ENCODE measurements around the gene EFCAB5. TPM values are rescaled to one million over a fixed set of nuclear protein-coding genes. Genes with fewer than 3 reads are reported as not detected.
"Not testable (repeated sequence)": the region's sequence is repeated elsewhere in the genome, so short reads cannot be mapped to it uniquely, and the experiment has no call there.

The EFCAB5 gene
- total RNA-seq, 1 donor from 2014 or later: 1.9 TPM

DNA sequence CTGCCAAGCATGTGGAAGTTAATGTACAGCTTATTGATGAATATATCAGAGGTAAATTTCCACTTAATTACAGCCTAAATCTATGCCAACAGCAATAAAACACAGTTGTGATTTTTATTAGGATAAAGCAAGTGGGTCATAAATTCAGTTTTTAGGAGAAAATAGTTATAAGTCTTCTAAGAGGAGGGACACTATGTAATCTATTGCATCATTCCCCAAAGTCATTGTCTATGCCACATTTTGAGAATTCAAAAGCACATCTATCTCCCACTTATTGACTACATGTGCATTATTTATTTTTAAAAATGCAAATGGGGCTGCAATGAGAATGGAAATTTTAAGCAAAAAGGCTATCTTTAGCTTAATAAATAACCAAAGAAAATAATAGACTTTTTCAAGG lies 151.5 kb downstream of the EFCAB5 start:
- intact Hi-C loops (cut with micrococcal nuclease): loop anchor here (1.0 kb wide), 3 partner anchors 67 to 454 kb away; no protein-coding TSS in a partner anchor

DNA sequence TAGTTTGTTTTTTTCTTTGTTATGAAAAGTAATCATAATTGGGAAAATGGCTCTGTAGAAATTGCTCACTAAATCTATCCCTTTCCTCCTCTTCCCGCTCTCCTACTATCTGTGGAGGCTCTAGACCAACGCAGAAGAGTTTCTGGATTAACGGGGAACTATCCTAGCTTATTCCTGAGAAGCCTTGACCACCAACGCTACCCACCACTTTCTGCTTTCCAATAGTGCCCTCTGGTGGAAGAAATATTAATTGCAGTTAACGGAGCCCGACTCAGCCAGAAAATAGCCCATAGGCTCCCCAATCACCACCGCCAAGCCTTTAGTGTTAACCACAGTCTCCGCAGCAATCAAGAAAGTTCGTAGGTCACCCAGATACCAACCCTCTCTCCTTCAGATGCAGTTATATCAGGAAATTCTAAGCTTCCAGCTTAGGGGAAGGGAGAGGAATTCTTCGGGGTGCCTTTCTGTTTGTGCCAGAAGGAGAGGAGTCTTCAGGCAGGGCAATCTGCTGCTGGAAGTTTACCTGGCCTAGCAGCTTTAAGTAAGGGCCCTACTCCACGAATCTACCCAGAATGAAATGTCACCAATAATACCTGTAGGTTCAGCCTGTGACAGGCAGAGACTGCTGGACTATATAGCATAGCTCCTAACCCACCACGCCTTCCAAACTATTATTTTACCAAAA lies 152.2 kb downstream of the EFCAB5 start:
- intact Hi-C loops (cut with micrococcal nuclease): loop anchor here (1.0 kb wide), 3 partner anchors 67 to 454 kb away; no protein-coding TSS in a partner anchor

DNA sequence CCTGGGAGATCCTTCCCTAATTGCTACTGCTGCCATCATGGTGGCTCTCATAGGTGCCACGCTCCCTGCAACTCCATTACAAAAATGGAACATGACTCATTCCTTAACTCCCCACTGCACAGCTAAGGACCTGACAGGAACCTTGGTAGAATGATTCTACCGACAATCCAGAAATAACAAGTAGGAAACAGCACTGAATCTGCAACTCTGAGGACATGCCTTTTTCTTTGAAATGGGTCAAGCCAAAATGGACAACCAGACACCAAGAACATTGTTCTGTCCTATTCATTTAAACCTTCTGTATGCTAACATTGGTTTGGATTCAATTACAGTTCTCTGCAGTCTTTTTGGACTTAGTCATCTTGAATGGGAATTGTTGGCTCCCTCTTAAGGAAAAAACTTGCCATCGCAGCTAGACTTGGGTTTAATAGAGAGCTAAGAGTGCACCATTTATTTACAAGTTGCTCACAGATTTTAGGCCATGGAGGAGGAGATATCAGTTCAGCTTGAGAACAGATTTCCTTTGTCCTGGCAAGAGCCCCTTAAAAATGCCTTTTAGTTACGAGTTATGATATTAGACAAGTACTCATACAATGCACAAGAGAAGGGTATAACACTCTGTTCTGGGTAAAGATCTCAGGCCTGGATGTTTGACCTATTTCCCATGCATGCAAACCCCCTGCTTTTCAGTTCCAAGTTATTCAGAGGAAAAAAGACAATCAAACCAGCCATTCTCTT lies 154.2 kb downstream of the EFCAB5 start:
- intact Hi-C loops (cut with micrococcal nuclease): no loop called here

DNA sequence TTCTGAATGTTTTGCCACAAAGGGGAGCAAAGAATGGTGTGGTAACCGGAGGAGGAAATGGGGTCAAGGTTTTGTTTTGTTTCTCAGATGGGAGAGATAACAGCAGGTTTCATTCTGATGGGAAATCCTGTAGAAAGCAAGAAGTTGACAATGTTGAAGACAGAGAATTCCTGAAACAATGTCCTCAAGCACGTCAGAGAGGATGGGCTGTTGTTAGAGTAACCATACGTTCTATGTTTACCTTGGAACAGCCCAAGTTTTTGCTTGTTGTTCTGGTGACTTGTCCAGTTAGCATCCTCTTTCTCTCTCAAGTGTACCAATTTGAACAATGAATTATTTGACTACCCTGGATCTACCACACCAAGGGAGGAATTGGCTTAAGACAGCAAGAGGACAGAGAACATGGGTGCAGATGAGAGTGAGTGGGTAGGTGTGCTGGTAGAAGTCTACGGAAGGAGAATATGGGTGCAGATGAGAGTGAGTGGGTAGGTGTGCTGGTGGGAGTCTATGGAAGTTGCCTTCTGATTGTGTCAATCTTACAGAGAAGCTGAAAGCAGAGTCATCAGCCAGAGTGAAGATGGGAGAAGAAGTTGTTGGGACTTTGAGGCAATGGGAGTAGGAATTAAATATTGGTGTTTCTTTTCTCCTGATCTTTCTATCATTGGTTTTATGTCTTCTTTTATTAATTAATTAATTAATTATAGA lies 160.4 kb downstream of the EFCAB5 start:
- intact Hi-C loops (cut with micrococcal nuclease): no loop called here

DNA sequence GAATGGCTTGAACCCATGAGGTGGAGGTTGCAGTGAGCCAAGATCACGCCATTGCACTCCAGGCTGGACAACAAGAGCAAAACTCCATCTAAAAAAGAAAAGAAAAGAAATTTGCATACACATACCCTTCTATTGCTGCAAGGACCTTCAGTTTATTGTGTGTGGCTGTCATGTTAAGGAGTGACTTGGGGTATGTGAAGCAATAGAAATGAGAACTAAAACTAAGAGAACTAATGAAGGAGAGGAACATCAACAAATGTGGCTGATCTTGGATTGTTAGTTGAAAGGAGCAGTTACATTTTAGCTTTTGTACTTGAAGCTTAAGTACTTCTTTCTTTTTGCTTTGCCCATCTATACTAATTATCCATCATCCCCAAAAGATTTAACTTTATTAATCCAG lies 162.5 kb downstream of the EFCAB5 start:
- intact Hi-C loops (cut with micrococcal nuclease): loop anchor here (1.0 to 2.0 kb wide), 4 partner anchors 21 to 232 kb away; partner anchors contain the start of gene SLC6A4

DNA sequence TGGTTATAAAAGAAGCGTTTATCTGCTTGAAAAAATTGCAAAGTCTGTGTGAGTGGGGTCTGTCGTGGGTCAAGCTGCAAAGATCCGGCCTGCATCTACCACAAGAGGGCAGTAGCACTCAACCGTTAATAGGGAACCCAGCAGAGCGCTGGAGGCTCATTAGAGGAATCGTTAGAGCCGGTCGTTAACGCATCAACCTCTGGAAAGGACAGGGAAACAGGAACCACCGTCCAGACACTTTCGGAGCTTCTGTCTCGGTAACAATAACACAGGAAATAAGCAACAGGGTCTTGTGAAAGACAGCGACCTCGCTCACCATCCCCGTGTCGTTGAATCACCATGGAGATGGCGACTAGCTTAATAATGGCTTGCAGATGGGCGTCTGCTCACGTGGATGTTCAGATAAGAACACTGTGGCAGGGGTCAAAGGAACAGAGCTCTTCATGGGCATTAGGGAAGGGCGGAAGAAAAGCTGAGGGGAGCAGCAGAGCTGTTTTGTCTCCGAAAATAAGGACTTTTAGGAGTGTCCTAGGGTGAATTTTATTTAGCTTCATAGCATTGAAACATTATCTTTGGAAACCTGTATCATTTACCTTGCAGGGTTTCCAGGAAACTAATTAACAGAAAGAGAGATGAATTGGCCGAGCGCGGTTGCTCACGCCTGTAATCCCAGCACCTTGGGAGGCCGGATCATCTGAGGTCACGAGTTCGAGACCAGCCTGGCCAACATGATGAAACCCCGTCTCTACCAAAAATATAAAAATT lies 163.3 kb downstream of the EFCAB5 start:
- intact Hi-C loops (cut with micrococcal nuclease): loop anchor here (1.0 to 5.0 kb wide), 5 partner anchors 21 to 1292 kb away; partner anchors contain the start of gene SLC6A4

DNA sequence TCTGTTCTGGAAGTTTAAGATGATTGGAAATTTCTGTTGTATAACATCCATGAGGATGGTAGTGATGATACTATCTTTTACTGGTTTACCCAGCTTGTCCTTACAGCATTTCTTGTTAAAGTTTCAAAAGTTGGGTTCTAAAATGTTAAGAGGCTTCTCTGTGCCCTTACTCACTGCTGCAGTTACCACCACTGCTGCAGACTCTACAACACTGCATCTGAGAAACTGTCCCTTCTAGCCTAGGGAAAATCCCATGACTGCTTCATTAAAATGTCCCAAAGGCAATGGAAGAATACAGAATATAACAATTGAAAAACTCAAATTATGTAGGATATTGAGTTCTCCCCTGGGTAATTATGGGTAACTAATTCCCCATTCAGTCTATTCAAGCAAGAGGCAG lies 171.4 kb downstream of the EFCAB5 start:
- intact Hi-C loops (cut with micrococcal nuclease): loop anchor here (5.0 to 10.0 kb wide), 3 partner anchors 60 to 712 kb away; partner anchors contain the start of genes CRLF3 and GIT1

DNA sequence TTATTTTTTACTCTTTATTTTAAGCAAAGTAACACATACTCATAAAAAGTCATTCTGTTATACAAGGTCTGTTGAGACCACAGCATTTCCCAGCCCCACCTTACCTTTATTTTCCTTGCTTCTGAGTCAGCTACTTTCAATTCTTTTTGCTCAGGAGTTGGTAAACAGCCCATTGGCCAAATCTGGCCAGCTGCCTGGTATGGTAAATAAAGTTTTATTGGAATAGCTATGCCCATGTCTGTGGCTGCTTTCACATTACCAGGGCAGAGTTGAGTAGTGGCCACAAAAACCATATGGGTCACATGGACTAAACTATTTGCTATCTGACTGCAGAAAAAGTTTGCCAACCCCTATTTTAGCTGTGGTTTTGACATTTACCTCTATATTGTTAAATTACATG lies 171.8 kb downstream of the EFCAB5 start:
- intact Hi-C loops (cut with micrococcal nuclease): loop anchor here (5.0 to 10.0 kb wide), 3 partner anchors 59 to 712 kb away; partner anchors contain the start of genes CRLF3 and GIT1

DNA sequence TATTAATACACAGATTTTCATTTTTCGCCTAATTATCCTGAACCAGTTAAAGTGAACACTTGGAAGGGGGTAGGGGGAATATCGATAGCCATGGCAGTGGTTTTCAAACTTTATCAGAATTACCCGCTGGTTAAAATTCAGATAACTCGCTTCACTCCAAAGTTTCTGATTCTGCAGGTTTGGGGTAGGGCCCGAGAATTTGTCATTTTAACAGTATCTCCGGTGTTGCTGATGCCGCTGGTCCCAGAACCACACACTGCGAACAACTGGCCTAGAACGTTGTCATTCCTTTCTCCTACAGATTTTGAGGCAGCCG lies 174.9 kb downstream of the EFCAB5 start:
- intact Hi-C loops (cut with micrococcal nuclease): loop anchor here (1.0 to 10.0 kb wide), 9 partner anchors 174 to 1564 kb away; partner anchors contain the start of genes BLMH, CPD, CRLF3 and GIT1

DNA sequence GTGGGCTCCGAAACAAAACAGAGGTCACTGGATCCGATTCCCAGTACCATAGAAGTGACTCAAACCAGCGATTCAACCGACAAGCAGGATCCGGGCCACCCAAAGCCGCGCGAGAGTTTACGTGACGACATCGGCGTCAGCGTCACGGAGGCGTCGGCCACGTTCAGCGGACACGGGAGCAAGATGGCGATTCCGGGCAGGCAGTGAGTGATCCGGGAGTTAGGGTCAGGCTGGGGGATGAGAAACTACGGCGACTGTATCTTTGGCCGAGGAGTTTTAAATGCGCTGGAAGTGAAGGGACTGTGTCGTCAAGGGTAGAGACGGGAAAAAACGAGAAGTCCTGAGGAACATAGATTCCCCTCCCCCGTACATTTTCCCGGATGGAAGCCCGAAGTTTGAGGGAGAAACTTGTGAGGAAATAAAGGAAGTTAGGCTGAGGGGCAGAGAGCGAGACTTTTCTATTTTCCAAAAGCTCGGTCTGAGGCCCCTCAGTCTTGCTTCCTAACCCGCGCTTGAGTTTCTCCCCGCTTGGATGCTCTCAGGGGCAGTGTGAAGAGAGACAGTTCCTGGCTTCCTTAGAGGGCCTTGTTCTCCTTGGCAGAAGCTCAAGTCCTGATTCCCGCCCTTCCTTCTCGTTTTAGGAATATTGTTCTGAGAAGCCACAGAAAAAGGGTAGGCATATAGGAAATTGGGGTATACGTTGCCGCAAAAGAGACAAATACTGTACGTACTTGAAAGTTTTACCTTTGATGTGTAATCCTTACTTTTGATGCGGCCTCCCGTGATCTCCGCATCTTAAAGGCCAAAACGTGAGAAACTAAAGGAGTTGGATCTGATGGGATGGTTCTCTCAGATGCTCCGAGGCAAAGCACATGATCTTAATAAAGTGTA lies 175.5 kb downstream of the EFCAB5 start, which contains the start of gene NSRP1:
Gene NSRP1, plus strand, starts transcription at position 156 of the 891 bp plus-strand sequence. Its CDS starts 28 bp downstream, at position 184.
- intact Hi-C loops (cut with micrococcal nuclease): loop anchor here (1.0 to 10.0 kb wide), 11 partner anchors 8 to 1565 kb away; partner anchors contain the start of genes BLMH, CPD, CRLF3 and GIT1

DNA sequence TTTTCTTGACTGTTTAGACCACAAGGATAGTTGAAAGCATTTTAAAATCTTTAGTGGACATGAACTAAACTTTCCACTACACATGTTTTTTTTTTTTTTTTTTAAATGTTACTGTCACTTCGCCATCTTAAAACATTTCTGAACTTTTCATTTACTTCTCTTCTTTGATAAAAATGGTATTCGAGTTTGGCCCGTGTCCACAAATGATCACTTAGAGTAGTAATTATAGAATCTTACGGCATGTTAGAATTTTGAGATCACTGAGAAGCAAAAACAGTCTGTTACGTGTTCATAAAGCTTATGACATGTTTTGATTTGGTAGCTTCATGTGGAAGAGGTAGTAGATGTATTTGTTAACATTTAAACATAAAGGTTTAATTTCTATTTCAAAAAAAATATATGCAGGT lies 176.2 kb downstream of the EFCAB5 start:
- intact Hi-C loops (cut with micrococcal nuclease): loop anchor here (1.0 to 10.0 kb wide), 10 partner anchors 8 to 1565 kb away; partner anchors contain the start of genes BLMH, CPD, CRLF3 and GIT1

DNA sequence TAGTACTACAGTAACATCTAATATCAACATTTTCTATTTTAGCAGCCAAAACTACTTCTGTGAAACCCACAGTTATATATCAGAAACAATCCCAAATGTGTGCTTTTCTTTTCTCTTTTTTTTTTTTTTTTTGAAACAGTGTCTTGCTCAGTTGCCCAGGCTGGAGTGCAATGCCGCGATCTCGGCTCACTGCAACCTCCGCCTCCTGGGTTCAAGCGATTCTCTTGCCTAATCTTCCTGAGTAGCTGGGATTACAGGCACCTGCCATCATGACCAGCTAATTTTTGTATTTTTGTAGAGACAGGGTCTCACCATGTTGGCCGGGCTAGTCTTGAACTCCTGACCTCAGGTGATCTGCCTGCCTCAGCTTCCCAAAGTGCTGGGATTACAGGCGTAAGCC lies 177.2 kb downstream of the EFCAB5 start:
- intact Hi-C loops (cut with micrococcal nuclease): loop anchor here (5.0 to 10.0 kb wide), 6 partner anchors 186 to 1566 kb away; partner anchors contain the start of genes CRLF3, GIT1, GOSR1 and SSH2

DNA sequence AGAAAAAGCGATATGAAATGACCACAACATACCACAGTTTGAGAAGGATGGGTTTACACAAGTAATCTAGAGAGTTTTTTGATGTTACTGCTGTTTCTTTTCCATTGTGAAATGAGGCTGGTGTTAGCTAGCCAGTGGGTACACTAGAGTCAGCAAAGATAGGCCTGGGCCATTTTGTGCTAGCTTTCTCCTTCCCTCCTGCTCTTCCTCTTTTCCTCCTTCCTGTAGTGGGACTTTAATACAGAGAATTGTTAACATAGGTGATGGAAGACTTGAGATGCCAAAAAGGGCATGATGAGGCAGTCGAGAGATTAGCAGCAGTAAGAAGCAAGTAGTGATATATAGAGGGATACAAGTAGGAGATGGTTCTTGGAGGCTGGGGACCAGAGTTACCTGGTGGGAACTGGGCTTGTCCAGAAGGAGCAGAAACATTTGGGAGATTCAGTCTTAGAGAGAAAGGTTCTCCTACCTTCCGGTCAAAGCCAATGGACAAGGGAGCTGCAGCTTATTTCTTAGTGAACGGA lies 182.9 kb downstream of the EFCAB5 start:
- intact Hi-C loops (cut with micrococcal nuclease): no loop called here

DNA sequence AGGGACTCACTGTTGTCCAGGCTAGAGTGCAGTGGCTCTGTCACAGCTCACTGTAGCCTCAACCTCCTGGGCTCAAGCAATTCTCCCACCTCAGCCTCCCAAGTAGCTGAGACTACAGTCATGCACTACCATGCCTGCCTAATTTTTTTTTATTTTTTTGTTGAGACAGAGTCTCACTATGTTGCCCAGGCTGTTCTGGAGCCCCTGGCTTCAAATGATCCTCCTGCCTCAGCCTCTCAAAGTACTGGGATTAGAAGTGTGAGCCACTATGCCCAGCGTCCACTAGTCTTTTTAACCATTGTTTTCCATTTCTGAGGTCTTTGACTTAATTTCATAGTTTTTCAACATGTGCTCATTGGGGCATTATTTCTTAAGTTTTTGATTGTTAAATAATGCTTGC lies 188.7 kb downstream of the EFCAB5 start:
- intact Hi-C loops (cut with micrococcal nuclease): no loop called here

DNA sequence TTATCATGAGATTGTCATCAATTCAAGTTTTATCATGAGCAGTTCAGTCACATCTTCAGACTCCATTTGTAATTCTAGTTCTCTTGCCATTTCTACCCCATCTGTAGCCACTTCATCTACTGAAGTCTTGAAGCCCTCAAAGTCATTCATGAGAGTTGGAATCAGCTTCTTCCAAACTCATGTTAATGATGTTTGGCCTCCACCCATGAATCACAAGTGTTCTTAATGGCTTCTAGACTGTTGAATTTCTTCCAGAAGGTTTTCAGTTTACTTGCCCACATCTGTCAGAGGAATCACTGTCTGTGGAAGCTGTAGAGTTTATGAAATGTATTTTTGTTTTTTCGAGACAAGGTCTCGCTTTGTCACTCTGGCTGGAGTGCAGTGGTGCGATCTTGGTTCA lies 191.2 kb downstream of the EFCAB5 start:
- intact Hi-C loops (cut with micrococcal nuclease): no loop called here

DNA sequence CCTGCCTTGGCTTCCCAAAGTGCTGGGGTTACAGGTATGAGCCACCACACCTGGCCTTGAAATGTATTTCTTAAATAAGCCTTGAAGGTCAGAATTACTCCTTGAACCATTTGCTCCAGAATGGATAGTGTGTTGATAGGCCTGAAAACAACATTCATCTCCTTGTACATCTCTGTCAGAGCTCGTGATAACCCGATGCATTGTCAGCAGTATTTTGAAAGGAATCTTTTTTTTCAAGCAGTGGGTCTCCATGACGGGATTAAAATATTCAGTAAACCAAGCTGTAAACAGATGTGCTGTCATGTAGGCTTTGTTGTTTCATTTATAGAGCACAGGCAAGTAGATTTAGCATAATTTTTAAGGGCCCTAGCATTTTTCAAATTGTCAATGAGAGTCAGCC lies 191.8 kb downstream of the EFCAB5 start:
- intact Hi-C loops (cut with micrococcal nuclease): no loop called here

DNA sequence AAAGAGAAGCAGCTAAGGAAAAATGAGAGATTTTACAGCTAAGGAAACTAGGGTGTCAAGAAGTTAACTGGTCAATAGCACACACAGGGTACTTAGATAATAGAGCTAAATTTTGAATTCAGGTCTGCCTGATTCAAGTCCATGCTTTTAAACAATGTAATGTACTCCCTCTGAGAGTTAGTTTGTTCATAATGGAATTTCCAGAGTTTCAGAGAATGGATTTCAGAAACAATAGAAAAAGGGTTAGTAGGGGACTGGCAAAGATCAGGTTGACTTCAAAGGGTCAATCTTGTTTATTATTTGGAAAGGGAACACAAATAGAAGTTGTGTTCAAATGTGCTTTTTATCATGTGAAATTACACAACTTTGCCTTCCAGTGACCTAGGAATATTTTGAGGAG lies 193.1 kb downstream of the EFCAB5 start:
- intact Hi-C loops (cut with micrococcal nuclease): no loop called here

DNA sequence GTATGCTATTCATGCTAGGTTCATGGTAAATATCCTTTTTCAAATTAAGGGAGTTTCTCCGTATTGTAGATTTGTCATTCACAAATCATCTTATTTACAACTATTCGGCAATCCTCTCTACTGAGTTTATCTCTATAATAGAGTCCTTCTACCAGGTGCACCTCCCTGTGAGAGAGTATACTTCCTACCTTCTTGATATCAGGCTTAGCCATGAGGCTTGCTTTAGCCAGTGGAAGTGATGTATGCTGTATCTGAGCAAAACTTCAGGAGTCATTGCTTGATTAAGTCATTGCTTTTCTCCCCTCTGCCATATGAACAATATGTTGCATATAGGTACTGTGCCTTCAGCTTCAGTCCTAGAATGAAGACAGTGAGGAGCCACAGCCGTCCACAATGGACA lies 195.7 kb downstream of the EFCAB5 start:
- intact Hi-C loops (cut with micrococcal nuclease): no loop called here

DNA sequence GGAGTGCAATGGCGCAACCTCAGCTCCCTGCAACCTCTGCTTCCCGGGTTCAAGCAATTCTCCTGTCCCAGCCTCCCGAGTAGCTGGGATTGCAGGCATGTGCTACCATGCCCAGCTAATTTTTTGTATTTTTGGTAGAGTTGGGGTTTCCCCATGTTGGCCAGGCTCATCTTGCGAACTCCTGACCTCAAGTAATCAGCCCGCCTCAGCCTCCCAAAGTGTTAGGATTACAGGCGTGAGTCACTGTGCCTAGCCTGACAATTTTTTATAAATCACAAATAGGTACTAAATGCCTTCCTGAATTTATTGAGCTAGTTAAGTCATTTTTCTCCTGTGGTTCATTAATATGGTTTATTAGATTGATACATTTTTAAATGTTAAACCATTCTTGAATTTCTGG lies 206.4 kb downstream of the EFCAB5 start:
- intact Hi-C loops (cut with micrococcal nuclease): not testable (repeated sequence)

Measured in T-helper 1 cell treated with Interleukin-12 subunit alpha and Interleukin-12 subunit beta and Interleukin-4 antibody, amounts not matched to agents 30 ng/mL and 1 ng/mL, for 36 hours (primary cell).